ENCODE results near the gene TPRG1.

DNA sequence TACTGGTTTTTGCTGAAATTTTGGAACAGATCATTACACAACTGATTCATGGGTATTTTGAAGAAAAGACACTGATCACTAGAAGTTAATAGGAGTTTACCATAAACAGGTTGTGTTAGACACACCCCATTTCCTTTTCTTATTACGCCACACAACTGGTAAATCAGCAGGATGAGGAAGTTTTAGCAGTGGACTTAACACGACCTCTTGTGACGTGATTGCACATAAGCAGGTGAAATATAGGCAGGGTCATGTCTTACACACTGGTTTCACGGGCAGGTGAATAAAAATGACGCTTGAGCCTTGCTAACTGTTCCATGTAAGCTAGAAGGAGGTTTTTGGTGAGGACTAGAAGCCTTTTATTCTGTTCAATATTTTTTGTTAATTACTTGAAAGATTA lies 27.1 kb upstream of the TPRG1 start:
- no peak for TF ChIP-seq POLR2A (IDR thresholded peaks at IDR 0.05; ENCODE audit: low read length)
- TF ChIP-seq GATA1 (IDR thresholded peaks at IDR 0.05; ENCODE audit: low read depth, low read length): no peak

Measured in erythroblast (primary cell).